HEK293 (cell line): ENCODE data around the gene SPRY1.

Experiments
- YY1 ChIP-seq: fragments of 450-650 bp; formaldehyde crosslinking; IDR thresholded peaks from 2 replicates; pipeline ENCODE4 v1.5.1; 2018; ENCODE audit warnings: missing biosample characterization, missing genetic modification characterization
- ZNF558 ChIP-seq: fragments of 450-650 bp; formaldehyde crosslinking; IDR thresholded peaks from 2 replicates; pipeline ENCODE4 v1.5.1; 2016; ENCODE audit warnings: missing biosample characterization, missing genetic modification characterization
- ZNF585B ChIP-seq: fragments of 450-650 bp; formaldehyde crosslinking; IDR thresholded peaks from 2 replicates; pipeline ENCODE4 v1.5.1; 2016; ENCODE audit warnings: missing biosample characterization, missing genetic modification characterization
- TF ChIP-seq, protein P1 (sequence below): fragments of 450-650 bp; formaldehyde crosslinking; IDR thresholded peaks from 2 replicates; pipeline ENCODE4 v1.5.1; 2016; ENCODE audit warnings: missing biosample characterization, missing genetic modification characterization
- TF ChIP-seq, protein P2 (sequence below): fragments of 450-650 bp; formaldehyde crosslinking; IDR thresholded peaks from 2 replicates; pipeline ENCODE4 v1.5.1; 2016; ENCODE audit warnings: missing biosample characterization, missing genetic modification characterization

DNA sequence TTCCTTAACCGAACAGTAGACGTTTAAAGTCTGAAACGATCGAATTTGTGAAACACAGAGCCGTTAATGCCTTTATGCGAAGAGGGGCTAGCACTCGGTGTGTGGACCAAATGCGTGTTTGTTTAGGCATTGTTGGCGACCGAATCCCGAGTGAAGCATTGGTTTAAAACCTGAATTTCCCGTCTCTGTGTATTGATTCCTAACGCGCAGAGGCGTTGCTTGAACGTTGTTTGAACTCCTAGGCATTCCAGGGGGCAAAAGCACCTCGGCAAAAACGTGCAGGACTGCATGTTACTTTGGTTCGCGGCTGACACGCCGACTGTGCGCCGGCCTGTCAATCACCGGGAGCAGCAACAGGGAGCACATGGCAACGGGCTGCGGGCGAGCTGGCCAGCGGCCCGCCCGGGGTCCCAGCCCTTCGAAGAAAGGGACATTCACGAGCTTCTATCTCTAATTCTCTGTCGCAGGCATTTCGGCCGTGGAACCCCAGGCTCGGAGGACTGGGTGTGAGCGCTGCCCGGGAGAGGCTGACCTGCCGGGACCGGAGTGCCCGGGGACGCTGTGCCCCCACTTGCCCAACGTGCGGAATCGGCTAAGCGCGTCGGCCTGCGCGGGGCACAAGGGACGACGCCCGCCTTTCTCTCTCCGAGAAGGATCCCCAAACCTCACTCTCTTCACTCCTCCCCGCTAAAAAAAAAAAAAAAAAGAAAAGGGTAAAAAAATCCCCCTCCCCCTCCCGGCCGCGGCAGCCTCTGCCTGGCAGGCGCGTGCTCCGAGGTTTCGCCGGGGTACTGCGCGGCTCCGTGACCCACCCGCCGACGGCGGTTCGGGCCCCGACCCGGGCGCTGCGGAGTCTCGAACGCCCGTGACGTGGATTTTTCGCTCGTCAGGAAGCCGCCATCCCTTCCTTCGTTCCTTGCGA, 810 bp downstream of the SPRY1 start:
- TF ChIP-seq, protein P1, sequence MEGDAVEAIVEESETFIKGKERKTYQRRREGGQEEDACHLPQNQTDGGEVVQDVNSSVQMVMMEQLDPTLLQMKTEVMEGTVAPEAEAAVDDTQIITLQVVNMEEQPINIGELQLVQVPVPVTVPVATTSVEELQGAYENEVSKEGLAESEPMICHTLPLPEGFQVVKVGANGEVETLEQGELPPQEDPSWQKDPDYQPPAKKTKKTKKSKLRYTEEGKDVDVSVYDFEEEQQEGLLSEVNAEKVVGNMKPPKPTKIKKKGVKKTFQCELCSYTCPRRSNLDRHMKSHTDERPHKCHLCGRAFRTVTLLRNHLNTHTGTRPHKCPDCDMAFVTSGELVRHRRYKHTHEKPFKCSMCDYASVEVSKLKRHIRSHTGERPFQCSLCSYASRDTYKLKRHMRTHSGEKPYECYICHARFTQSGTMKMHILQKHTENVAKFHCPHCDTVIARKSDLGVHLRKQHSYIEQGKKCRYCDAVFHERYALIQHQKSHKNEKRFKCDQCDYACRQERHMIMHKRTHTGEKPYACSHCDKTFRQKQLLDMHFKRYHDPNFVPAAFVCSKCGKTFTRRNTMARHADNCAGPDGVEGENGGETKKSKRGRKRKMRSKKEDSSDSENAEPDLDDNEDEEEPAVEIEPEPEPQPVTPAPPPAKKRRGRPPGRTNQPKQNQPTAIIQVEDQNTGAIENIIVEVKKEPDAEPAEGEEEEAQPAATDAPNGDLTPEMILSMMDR (tag by site-specific recombination), result 0 out of 2 replicates have a peak, but pooled peaks have one; percentile 27
- TF ChIP-seq ZNF558 (tag by site-specific recombination), result no peak
- no peak for TF ChIP-seq ZNF585B (tag by site-specific recombination)
- TF ChIP-seq YY1, result no peak
- TF ChIP-seq, protein P2, sequence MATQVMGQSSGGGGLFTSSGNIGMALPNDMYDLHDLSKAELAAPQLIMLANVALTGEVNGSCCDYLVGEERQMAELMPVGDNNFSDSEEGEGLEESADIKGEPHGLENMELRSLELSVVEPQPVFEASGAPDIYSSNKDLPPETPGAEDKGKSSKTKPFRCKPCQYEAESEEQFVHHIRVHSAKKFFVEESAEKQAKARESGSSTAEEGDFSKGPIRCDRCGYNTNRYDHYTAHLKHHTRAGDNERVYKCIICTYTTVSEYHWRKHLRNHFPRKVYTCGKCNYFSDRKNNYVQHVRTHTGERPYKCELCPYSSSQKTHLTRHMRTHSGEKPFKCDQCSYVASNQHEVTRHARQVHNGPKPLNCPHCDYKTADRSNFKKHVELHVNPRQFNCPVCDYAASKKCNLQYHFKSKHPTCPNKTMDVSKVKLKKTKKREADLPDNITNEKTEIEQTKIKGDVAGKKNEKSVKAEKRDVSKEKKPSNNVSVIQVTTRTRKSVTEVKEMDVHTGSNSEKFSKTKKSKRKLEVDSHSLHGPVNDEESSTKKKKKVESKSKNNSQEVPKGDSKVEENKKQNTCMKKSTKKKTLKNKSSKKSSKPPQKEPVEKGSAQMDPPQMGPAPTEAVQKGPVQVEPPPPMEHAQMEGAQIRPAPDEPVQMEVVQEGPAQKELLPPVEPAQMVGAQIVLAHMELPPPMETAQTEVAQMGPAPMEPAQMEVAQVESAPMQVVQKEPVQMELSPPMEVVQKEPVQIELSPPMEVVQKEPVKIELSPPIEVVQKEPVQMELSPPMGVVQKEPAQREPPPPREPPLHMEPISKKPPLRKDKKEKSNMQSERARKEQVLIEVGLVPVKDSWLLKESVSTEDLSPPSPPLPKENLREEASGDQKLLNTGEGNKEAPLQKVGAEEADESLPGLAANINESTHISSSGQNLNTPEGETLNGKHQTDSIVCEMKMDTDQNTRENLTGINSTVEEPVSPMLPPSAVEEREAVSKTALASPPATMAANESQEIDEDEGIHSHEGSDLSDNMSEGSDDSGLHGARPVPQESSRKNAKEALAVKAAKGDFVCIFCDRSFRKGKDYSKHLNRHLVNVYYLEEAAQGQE (tag by site-specific recombination), result no peak
